Ecto neural progenitor cell (in vitro differentiated cells): ENCODE measurements around the gene NADK.

ENCODE experiments used
- DNase-seq: peaks from one replicate; pipeline ENCODE4 v3.0.0-alpha.2; 2018; ENCODE audit warnings: low spot score

NADK gene

GRCh38 chr1:1777950-1778662, at the start of gene NADK:
Gene NADK, minus strand, starts transcription at chr1:1778470. Its CDS starts 13,064 bp downstream, at chr1:1765406.
- peak; percentile 83 for DNase-seq

- no peak for DNase-seq
These were observed 49.0 kb upstream of the NADK start for GRCh38 chr1:1827089-1827848.

GRCh38 chr1:1826356-1827088, 48.3 kb upstream of the NADK start:
- no peak for DNase-seq

- no peak for DNase-seq
These were observed 46.9 kb upstream of the NADK start for GRCh38 chr1:1825217-1825616.

GRCh38 chr1:1819762-1820161, 41.5 kb upstream of the NADK start:
- DNase-seq = no peak

DNA sequence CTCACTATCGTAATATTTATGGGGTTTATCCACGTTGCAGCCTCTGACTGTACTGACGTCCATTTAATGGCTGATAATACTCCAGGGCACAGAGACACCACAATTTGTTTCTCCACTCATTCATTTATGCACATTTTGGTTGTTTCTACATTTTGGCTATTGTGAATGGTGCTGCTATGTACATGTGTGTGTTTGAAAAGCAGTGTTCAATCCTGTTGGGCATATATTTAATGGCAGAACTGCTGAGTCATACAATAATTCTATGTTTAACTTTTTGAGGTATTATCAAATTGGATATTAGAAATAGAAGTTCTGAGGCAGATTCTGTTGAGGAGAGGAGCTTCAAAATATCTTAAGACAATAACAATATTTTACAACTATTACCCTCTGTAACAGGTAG, 39.0 kb upstream of the NADK start:
- no peak for DNase-seq

- no peak for DNase-seq
These were observed 37.5 kb upstream of the NADK start for GRCh38 chr1:1815606-1816281.

DNA sequence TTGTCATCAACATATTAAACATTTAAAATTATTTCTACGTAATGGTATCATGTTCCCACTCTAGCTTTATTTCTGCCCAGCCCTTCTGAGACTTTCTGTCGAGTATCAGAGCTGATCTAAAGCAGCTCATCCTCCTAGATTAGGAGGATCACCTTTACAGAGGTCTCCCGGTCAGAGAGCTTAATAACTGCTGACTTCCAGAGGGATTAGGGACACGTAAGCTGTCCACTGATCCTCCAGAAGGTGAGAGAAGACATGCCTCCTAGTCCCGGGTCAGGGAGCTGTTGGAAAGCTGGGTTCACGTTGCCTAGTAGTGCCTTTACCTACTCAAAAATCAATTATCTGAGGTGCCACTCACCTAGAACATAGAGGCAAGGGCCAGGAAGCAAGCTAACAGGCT, 31.2 kb upstream of the NADK start:
- no peak for DNase-seq

GRCh38 chr1:1808206-1808605, 29.9 kb upstream of the NADK start:
- no peak for DNase-seq

DNA sequence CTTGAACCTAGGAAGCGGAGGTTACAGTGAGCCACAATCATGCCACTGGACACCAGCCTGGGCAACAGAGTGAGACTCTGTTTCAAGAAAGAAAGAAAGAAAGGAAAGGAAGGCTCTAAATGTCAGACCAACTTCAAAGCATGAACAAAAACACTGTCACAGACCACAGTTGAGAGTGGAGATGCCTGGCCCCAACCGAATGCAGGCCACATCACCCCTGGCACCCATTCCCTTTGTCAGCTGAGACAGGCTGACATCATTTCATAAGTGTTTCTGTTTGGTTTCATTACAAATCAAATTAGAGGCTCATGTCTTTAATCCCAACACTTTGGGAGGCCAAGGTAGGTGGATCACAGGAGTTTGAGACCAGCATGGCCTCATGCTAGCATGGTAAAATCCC, 28.6 kb upstream of the NADK start:
- DNase-seq = no peak

DNA sequence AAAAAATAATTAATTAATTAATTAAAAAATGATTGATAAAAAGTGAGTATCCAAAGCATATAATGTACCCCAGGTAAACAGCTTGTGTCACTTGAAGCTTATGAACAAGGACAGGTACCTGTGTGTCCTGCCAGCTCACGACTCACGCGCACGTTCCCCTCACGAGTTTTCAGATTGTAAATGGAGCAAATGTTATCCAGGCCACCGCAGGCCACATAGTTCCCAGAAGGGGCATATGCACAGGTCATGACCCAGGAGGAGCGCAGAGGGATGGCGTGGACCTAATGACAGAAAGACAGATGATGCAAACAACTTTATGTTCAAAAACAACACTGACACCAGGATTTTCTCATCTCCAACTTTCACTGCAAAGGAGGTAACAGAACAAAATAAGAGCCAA, 26.0 kb upstream of the NADK start:
- DNase-seq = no peak

DNA sequence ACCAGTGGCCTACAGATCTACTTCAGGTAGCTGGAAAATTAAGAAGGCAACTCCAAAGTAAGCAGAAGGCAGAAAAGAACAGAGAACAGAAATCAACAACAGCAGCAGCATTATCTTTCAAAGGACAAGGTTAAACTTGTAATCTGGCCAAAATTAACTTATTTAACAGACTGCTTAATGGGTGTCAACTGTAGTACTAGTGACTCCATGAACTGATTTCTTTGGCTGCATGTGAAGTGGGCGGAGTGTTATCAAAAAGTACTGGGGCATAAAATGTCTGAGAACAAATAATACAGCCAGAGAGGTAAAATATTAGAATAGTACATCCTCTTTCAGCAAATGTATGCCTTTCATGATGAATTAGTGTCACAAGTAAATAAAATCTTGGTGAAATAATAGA, 24.6 kb upstream of the NADK start:
- no peak for DNase-seq

DNA sequence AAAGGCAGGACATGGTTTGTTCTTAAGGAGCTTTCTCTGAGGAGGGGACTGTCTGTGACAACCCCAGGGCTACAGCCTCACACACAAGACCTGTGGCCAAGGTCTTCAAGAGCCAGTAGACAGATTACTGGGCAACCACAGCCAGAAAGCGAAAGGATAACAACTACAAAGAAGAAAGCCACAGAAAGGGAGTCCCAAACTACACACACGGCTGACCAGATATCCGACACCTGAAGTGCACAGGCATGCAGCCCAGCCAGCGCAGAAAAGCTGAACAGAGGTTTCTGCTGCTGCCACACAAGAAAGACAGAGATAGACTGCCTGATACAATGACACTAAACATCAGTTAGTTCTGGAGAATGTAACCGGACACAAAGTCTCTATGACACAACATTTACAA, 21.4 kb upstream of the NADK start:
- no peak for DNase-seq

GRCh38 chr1:1797731-1798341, 19.6 kb upstream of the NADK start:
- no peak for DNase-seq

DNA sequence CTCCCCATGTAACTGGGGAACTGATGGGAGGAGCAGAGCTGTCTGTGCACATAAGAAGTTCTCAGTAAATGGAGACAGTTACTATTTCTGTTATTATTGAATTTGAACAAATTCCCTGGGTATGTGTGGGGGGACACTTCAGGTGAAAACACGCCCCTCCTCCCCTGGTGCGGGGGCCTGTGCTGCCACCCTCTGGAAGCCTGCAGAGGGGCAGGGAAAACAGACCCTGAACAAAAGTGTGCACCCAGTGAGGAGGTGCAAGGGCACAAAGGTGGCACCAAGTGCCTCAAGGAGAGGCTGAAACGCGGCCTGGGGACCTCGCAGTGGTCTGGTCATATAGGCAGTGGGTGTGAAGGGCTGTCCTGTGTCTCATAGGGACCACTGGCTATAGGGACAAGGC, 18.2 kb upstream of the NADK start:
- no peak for DNase-seq

DNA sequence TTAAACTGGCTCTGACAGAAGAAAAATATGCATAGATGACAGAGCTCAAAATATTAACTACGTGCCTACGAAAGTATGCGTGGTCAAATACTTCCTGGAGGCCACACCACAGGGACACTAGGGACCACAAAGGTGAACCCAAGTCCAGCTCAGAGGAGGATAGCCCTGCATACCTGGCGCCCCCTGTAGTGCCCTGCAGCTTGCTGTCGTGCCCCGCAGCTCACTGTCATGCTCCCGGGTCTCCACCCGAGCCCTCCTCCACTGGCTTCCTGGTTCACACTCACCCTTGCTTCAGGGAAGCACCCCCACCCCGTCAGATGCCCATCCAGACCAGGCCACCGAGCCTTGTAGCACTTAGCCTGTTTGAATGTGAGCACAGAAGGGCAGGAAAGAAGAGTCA, 16.7 kb upstream of the NADK start:
- no peak for DNase-seq

DNA sequence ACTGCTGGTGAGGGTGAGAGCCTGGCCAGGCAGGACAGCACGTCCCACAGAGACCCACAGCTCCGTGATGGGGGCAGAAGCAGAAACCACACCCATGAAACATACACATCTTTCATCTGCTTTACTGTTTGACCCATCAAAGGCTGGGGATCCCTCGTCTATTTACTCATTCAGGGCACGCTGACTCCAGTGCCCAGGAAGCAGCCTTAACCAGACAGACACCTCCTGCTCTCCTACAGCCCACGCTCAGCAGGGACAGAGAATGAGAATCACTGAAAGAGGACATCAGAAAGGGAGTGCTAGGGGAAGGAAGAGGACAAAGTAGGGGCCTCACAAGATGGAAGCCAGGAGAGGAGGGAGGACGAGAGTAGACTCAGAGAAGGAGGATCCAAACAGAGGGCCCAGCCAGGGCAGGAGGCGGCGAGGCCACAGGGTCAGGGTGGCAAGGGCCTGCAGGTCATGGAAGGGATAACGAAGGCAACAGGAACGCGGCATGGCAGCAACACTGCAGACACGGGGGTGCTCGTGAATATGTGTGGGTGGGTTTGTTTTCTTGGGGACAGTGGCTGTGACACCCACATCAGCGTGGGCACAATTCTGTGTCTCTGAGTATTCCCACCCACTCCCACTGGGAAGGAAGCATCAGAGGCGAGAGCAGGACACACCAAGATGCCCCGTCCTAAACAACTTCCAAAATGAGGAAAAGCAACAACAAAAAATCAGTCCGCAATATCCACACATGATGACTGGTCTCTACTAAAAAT, 15.4 kb upstream of the NADK start:
- DNase-seq = no peak

- DNase-seq = peak; percentile 54
These were observed 10.6 kb upstream of the NADK start for GRCh38 chr1:1788646-1789431.

GRCh38 chr1:1788136-1788535, 9.9 kb upstream of the NADK start:
- no peak for DNase-seq

- no peak for DNase-seq
These were observed 8.8 kb upstream of the NADK start for GRCh38 chr1:1786836-1787605.
